Glutamatergic neuron (in vitro differentiated cells): ENCODE measurements around the gene CEACAM21. TPM values are rescaled to one million over a fixed set of nuclear protein-coding genes. Genes with fewer than 3 reads are reported as not detected.

Source experiments
- DNase-seq: peaks from one replicate; pipeline ENCODE4 v3.0.0; 2022
- H3K27ac Mint-ChIP-seq: one replicate; pipeline ENCODE4 v1.8.0; 2020; ENCODE audit warnings: mild to moderate bottlenecking, mixed read lengths, inconsistent platforms; ENCODE audit not compliant: unreplicated experiment
- H3K27me3 Mint-ChIP-seq: one replicate; pipeline ENCODE4 v1.8.0; 2020; ENCODE audit warnings: mild to moderate bottlenecking, moderate library complexity, mixed read lengths, inconsistent platforms; ENCODE audit not compliant: unreplicated experiment
- H3K36me3 Mint-ChIP-seq: one replicate; pipeline ENCODE4 v1.8.0; 2020; ENCODE audit warnings: mild to moderate bottlenecking, mixed read lengths, inconsistent platforms; ENCODE audit not compliant: unreplicated experiment
- H3K4me1 Mint-ChIP-seq: one replicate; pipeline ENCODE4 v1.8.0; 2020; ENCODE audit warnings: mild to moderate bottlenecking, low read depth, mixed read lengths, inconsistent platforms; ENCODE audit not compliant: unreplicated experiment
- H3K4me3 Mint-ChIP-seq: one replicate; pipeline ENCODE4 v1.8.0; 2020; ENCODE audit warnings: mild to moderate bottlenecking, mixed read lengths, inconsistent platforms; ENCODE audit not compliant: unreplicated experiment
- H3K9me3 Mint-ChIP-seq: one replicate; pipeline ENCODE4 v1.8.0; 2020; ENCODE audit warnings: mild to moderate bottlenecking, moderate library complexity, mixed read lengths, inconsistent platforms; ENCODE audit not compliant: unreplicated experiment
- CTCF ChIP-seq: fragments of 200-600 bp; sonication (generic); IDR thresholded peaks from one replicate; pipeline ENCODE4 v1.5.0; 2021; ENCODE audit not compliant: partially characterized antibody, unreplicated experiment
- total RNA-seq: library from RNA; stranded (reverse); fragmentation: NEBNext Ultra II Directional; extraction: Animal tissue kit (Norgen Biotek cat#: 25700); gene quantifications from one replicate; pipeline ENCODE4 v1.2.1, GENCODE V29; 2021; ENCODE audit not compliant: unreplicated experiment

Gene CEACAM21
- total RNA-seq, 1 donor from 2014 or later, result not detected

DNA sequence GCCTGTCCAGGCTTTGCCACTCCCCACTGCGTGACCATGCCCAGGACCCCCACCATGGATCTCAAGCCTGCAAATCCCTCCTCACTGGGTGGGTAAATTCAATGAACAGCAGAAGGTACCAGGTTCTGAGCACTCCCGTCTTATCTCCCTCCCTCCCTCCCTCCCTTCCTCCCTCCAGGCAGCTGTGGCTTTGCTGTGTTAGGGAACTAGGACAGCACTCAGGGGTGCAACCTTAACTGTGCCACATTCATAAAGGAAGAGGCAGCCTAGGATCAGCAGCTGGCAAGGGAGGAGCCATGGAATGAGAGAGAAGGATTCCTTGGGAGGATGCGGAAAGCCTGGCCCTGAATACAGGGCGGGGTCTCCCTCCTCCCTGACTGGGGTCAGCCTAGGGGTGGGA lies 45.3 kb downstream of the CEACAM21 start:
- TF ChIP-seq CTCF, result no peak
- DNase-seq, result no peak
- Mint-ChIP-seq H3K36me3 (no peaks in the 10 kb centered on the region), H3K9me3 (peaks cover 2% of the 10 kb centered on the region), H3K4me1 (no peaks in the 10 kb centered on the region), H3K4me3 (no peak overlapping the region), H3K27ac (no peak overlapping the region), H3K27me3 (peaks cover 11% of the 10 kb centered on the region)

DNA sequence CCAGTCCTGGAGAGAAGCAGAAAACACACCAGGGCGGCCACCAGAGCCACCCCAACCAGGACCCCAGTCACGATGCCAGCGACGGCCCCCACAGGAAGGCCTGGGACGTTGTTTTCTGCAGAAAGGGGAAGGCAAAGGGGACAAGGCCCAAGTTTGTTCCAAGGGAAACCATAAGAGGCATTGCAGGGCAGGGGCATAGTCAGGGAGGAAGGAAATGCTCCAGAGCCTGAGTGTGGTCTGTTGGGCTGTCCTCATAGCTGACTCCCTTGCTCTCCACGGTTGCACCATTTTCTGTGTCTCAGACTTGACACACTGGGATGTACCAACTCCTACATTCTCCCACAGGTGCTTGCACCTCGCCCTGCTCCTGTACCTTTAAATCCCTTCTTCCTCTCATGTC lies 45.7 kb downstream of the CEACAM21 start:
- H3K4me3 Mint-ChIP-seq, result no peak overlapping the region
- H3K27ac Mint-ChIP-seq, result no peak overlapping the region
- TF ChIP-seq CTCF, result no peak
- peaks cover 9% of the 10 kb centered on the region for H3K27me3 Mint-ChIP-seq
- no peaks in the 10 kb centered on the region for H3K36me3 Mint-ChIP-seq
- no peak for DNase-seq
- H3K9me3 Mint-ChIP-seq, result peaks cover 2% of the 10 kb centered on the region
- H3K4me1 Mint-ChIP-seq, result no peaks in the 10 kb centered on the region

- Mint-ChIP-seq H3K9me3 (no peaks in the 10 kb centered on the region), H3K4me3 (no peak overlapping the region), H3K27ac (no peak overlapping the region), H3K36me3 (no peaks in the 10 kb centered on the region), H3K4me1 (no peaks in the 10 kb centered on the region), H3K27me3 (peaks cover 4% of the 10 kb centered on the region)
- DNase-seq, result no peak
- no peak for TF ChIP-seq CTCF
These were observed 47.4 kb downstream of the CEACAM21 start for GRCh38 chr19:41623360-41623759.

DNA sequence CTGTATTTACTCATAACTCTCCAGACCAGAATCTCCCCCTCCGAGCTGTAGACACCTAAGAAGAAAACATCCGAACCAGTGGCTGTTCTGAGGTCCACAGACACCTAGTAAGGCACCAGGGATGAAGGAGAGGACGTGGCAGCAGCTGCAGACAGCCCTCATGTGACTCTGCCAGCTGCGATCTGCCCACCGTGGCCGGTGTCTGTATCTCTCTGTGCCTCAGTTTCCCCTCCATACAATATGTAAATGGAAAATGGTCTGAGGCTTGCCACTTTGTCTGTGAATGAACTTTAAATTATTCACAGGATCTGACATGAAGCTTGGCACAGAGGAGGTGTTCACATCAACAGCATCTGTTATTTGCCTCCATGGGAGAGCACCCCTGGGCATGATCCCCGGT lies 48.5 kb downstream of the CEACAM21 start:
- no peaks in the 10 kb centered on the region for H3K9me3 Mint-ChIP-seq
- H3K27ac Mint-ChIP-seq, result no peak overlapping the region
- no peaks in the 10 kb centered on the region for H3K4me1 Mint-ChIP-seq
- DNase-seq, result no peak
- TF ChIP-seq CTCF, result no peak
- peaks cover 4% of the 10 kb centered on the region for H3K27me3 Mint-ChIP-seq
- no peak overlapping the region for H3K4me3 Mint-ChIP-seq
- H3K36me3 Mint-ChIP-seq, result no peaks in the 10 kb centered on the region

DNA sequence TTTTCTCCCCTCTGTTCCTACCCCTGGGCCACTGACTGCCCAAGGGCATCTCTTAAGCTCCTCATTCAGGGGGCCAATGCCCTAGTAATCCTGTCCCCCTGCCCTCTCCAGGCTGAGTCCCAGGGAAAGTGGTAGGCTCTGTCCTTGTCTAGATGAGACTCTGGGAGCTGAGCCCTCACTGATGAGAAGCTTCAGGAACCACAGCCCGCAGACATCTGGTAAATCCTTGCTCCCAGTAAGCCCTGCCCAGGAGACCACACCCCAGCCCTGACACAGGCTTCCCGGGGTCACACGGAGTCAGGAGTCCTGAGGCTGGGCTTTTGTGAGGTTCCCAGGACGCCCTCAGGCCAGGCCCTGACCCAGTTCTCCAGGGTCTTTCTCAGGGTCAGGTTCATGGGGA lies 49.0 kb downstream of the CEACAM21 start:
- TF ChIP-seq CTCF, result no peak
- no peak overlapping the region for H3K4me3 Mint-ChIP-seq
- no peaks in the 10 kb centered on the region for H3K9me3 Mint-ChIP-seq
- H3K27me3 Mint-ChIP-seq, result peaks cover 4% of the 10 kb centered on the region
- H3K27ac Mint-ChIP-seq, result no peak overlapping the region
- H3K4me1 Mint-ChIP-seq, result no peaks in the 10 kb centered on the region
- DNase-seq, result no peak
- H3K36me3 Mint-ChIP-seq, result peaks cover under 1% of the 10 kb centered on the region
